ENCODE results near the gene JCAD.
"Not testable (repeated sequence)": the region's sequence is repeated elsewhere in the genome, so short reads cannot be mapped to it uniquely, and the experiment has no call there.

Gene JCAD

GRCh38 chr10:29987471-29987870, 71.9 kb downstream of the JCAD start:
- no peak for DNase-seq (ENCODE audit: low read depth)

- DNase-seq (ENCODE audit: low read depth): no peak
Observed at GRCh38 chr10:29982997-29983648, 76.3 kb downstream of the JCAD start.

GRCh38 chr10:29981510-29981909, 77.9 kb downstream of the JCAD start:
- DNase-seq (ENCODE audit: low read depth): no peak

- DNase-seq (ENCODE audit: low read depth): no peak
Observed at GRCh38 chr10:29980084-29980483, 79.3 kb downstream of the JCAD start.

GRCh38 chr10:29979421-29979779, 80.0 kb downstream of the JCAD start:
- DNase-seq (ENCODE audit: low read depth): not testable (repeated sequence)

- DNase-seq (ENCODE audit: low read depth): no peak
Observed at GRCh38 chr10:29977171-29977570, 82.2 kb downstream of the JCAD start.

- no peak for DNase-seq (ENCODE audit: low read depth)
Observed at GRCh38 chr10:29976134-29976533, 83.3 kb downstream of the JCAD start.

GRCh38 chr10:29974773-29975172, 84.6 kb downstream of the JCAD start:
- DNase-seq (ENCODE audit: low read depth): no peak

- DNase-seq (ENCODE audit: low read depth): no peak
Observed at GRCh38 chr10:29973921-29974320, 85.5 kb downstream of the JCAD start.

- no peak for DNase-seq (ENCODE audit: low read depth)
Observed at GRCh38 chr10:29970576-29970975, 88.8 kb downstream of the JCAD start.

GRCh38 chr10:29970012-29970396, 89.4 kb downstream of the JCAD start:
- DNase-seq (ENCODE audit: low read depth): no peak

- DNase-seq (ENCODE audit: low read depth): no peak
Observed at GRCh38 chr10:29969255-29970011, 90.0 kb downstream of the JCAD start.

- DNase-seq (ENCODE audit: low read depth): no peak
Observed at GRCh38 chr10:29968585-29968984, 90.8 kb downstream of the JCAD start.

GRCh38 chr10:29966269-29966668, 93.1 kb downstream of the JCAD start:
- no peak for DNase-seq (ENCODE audit: low read depth)

Measured in fibroblast of gingiva (primary cell).